ENCODE measurements around the gene AMMECR1. TPM values are rescaled to one million over a fixed set of nuclear protein-coding genes. Genes with fewer than 3 reads are reported as not detected.

AMMECR1 gene
- total and polyA plus RNA-seq, 2 experiments from 2014 or later, result 16.9 to 32.5 TPM

GRCh38 chrX:110302975-110303374, 14.9 kb downstream of the AMMECR1 start:
- no peaks in the 10 kb centered on the region for H3K36me3 ChIP-seq (ENCODE audit: insufficient read depth)
- H3K9me3 Mint-ChIP-seq, result no peaks in the 10 kb centered on the region
- no peak overlapping the region for H3K27ac Mint-ChIP-seq
- no peaks in the 10 kb centered on the region for H3K27me3 Mint-ChIP-seq (ENCODE audit: insufficient read depth, low read depth, poor library complexity)
- H3K79me2 ChIP-seq (replicated peaks; ENCODE audit: insufficient read depth), result peaks cover 87% of the 10 kb centered on the region
- no peak overlapping the region for H3K27ac ChIP-seq (ENCODE audit: low read depth)
- DNase-seq (ENCODE audit: low spot score) (no peak), ATAC-seq (no peak)
- H3K4me2 ChIP-seq, result no peak overlapping the region
- H3F3A ChIP-seq (replicated peaks; ENCODE audit: low read depth), result no peaks in the 10 kb centered on the region
- peaks cover 3% of the 10 kb centered on the region; the same call in 2 of the 3 replicates for H3K4me1 Mint-ChIP-seq
- H3K4me3 Mint-ChIP-seq, result no peak overlapping the region
- no peaks in the 10 kb centered on the region for H3K4me1 ChIP-seq (ENCODE audit: insufficient read depth)
- no peak overlapping the region for H2AFZ ChIP-seq
- H3K27me3 ChIP-seq (ENCODE audit: insufficient read depth), result no peaks in the 10 kb centered on the region
- H3K4me3 ChIP-seq, result no peak overlapping the region
- no peaks in the 10 kb centered on the region for H3K9me2 ChIP-seq (ENCODE audit: insufficient read depth)
- TF ChIP-seq POLR2AphosphoS5 (IDR thresholded peaks at IDR 0.05; ENCODE audit: low read depth), result no peak
- TF ChIP-seq ETS1 (IDR thresholded peaks at IDR 0.05), result no peak
- TF ChIP-seq ZNF462 (CRISPR knock-in tag; IDR thresholded peaks at IDR 0.05), result no peak
- TF ChIP-seq ZNF114 (CRISPR knock-in tag; IDR thresholded peaks at IDR 0.05), result no peak
- no peak for TF ChIP-seq STAT1 (IDR thresholded peaks at IDR 0.05; ENCODE audit: unreplicated experiment)
- TF ChIP-seq CREB1 (CRISPR knock-in tag; IDR thresholded peaks at IDR 0.05; ENCODE audit: low read depth), result no peak
- H4K20me1 ChIP-seq (replicated peaks; ENCODE audit: insufficient read depth), result no peaks in the 10 kb centered on the region
- H3K36me3 Mint-ChIP-seq (ENCODE audit: low read depth), result no peaks in the 10 kb centered on the region

Measured in GM23338 (cell line).